Fibroblast of upper back skin (primary cell): Measurements from ENCODE around the gene SLC31A2.
"Not testable (repeated sequence)": the region's sequence is repeated elsewhere in the genome, so short reads cannot be mapped to it uniquely, and the experiment has no call there.

Experiments used
- DNase-seq: peaks from one replicate; pipeline ENCODE4 v3.0.0-alpha.2; 2013

Gene SLC31A2, protein sequence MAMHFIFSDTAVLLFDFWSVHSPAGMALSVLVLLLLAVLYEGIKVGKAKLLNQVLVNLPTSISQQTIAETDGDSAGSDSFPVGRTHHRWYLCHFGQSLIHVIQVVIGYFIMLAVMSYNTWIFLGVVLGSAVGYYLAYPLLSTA

DNA sequence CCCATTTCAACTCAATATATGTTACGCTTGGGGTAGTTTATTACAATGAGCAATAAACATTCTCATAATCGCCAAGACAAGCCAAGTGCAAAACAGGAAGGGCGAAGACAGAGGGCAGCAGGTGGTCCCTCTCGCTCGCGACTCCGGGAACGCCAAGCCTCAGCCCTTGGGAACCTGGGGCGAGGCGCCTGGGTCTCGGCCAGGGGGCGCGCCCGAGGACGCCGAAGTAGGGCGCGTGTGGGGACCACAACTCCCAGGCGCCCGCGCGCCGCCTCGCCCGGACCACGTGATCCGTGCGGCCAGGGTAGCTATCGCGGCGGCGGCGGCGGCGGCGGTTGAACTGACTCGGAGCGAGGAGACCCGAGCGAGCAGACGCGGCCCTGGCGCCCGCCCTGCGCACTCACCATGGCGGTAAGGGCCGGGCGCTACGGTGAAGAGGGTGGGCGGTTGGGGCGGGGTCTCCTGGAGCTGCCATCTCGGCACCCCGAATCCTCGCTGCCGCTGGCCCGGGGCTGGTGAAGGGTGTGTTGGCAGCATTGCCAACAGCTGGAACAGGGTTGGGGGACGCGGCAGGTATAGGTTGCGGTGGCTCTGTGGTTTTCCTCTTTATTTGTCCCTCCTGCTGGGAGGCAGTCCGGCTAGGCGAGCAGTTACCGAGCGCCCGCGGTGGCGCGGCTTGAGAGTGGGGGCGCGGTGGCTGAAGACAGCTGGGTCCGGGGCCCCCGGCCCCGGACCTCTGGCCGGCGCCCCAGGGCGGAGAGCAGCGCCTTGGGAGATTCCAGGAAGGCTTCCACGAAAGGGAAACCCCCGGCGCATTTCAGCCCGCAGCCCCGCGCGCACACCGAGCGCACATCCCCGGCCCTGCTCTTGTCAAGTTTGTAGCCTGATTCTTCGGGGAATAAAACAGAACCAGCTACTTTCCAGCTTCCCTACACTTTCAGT, at the start of gene SLC31A2:
Gene SLC31A2, plus strand, starts transcription at position 338 of the 942 bp plus-strand sequence. Its CDS starts 68 bp downstream, at position 406.
- peak; percentile 78 for DNase-seq

DNA sequence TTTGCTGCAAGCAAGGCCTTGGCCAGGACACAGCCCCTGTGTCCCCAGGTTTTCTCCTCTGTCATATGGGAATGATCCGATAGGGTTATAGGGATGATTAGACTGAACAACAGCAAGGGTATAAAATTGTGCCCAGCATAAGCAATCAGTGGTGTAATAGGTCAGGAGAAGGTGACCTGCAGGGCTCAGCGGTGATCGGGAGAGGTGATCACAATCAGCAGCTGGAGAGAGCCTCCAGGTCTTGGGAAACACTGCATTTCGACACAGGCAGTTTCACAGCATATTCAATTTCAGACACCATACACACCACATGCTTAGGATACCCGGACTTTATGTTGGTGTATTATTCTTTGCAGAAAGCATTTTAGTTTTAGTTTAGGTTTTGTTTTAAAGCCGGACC, 45.5 kb upstream of the SLC31A2 start:
- not testable (repeated sequence) for DNase-seq

DNA sequence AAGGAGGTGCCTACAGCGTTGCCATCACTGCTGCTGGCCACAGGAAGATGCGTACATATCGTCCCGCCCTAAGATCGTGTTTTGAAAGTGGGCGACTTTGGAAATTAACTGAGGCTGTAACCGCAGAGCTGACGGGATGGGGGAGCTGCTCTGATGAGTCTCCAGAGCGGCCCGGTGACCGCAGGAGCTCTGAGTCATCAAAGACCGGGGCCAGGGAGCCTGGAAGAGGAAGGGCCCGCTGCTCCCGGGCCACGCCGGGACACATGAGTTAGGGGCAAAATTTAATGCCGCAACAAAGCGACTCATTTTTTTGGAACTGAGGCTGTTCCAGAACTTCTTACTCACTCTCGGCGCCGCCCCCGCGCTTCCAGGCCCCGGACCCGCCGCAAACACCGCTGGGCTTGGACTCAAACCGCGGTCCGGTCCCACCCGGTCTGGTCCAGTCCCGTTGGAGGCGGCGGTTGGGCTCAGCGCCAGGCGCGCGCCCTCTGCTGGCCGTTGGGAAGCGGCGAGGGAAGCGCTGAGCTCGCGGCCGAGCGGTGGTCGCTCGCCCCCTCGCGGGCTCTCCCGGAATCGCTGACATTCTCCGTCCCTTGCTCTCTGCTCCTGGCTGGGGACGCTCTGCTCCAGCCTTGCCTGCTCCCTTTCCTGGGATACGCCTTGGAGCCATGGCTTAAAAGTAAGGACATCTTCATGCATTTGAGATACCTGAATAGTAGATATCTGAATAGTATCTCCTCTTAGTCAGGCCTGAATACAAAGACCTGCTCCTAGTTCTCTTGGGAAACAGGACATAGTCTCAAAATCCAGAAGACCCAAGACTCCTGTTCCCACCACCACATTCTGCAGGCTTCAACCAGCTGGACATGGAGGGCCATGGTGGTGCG, 39.5 kb upstream of the SLC31A2 start:
- DNase-seq: not testable (repeated sequence)

DNA sequence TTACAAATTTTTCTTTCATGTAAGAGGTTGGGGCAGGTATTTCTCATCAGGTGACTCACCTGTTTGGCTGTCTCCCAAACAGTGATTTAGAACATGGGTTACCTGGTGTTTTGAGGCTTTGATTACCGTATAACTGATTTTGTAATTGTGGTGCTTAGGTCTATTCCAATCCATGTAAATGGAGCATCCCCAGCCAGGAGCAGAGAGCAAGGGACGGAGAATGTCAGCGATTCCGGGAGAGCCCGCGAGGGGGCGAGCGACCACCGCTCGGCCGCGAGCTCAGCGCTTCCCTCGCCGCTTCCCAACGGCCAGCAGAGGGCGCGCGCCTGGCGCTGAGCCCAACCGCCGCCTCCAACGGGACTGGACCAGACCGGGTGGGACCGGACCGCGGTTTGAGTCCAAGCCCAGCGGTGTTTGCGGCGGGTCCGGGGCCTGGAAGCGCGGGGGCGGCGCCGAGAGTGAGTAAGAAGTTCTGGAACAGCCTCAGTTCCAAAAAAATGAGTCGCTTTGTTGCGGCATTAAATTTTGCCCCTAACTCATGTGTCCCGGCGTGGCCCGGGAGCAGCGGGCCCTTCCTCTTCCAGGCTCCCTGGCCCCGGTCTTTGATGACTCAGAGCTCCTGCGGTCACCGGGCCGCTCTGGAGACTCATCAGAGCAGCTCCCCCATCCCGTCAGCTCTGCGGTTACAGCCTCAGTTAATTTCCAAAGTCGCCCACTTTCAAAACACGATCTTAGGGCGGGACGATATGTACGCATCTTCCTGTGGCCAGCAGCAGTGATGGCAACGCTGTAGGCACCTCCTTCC, 37.9 kb upstream of the SLC31A2 start:
- not testable (repeated sequence) for DNase-seq

DNA sequence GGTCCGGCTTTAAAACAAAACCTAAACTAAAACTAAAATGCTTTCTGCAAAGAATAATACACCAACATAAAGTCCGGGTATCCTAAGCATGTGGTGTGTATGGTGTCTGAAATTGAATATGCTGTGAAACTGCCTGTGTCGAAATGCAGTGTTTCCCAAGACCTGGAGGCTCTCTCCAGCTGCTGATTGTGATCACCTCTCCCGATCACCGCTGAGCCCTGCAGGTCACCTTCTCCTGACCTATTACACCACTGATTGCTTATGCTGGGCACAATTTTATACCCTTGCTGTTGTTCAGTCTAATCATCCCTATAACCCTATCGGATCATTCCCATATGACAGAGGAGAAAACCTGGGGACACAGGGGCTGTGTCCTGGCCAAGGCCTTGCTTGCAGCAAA, 32.0 kb upstream of the SLC31A2 start:
- DNase-seq: not testable (repeated sequence)

DNA sequence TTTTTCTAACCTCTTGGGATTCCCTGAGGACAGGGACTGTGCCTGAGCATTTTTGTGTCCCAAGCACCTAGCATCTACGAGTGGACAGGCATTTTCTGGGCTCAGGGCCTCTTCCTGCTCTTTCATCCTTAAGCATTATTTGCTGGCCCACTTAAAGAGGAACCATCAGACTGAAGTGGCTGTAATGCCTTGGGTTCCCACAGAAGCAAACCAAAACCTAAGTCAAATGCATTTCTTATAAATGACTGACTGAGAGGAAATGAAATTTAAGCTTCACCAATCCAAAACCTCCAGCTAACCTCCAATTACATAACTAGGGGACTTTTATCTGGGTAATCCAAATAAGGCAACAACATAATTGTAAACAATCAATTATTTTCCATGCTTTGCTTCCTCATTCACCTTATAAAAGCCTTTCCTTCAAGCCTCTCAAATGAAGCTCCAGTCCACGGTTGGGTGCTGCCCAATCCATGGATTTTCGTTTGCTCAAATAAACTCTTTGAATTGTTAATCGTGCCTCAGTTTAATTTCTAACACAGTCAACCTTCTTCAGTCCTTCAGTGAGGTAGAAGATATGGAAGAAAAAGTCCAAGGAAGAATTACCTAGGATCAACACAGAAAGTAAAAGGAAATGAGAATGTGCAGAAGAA, 25.3 kb upstream of the SLC31A2 start:
- DNase-seq: no peak

DNA sequence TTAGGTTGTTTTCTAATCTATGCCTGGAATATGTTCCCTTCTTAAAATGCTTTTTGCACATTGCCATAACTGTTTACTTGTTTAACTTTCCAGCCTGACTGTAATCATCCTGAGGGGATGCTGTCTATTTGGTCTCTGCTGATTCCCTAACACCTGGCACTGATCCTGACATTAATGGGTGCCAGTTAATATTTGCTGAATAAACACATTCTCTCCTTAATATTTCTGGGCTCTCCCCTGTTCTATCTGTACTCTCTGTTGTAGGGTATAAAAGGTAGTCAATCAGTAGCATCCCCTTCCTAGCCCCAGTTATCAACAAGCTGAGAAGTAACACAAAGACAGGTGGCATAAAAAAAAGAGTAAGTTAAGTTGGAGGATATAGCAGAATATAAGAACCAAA, 21.3 kb upstream of the SLC31A2 start:
- DNase-seq: no peak

DNA sequence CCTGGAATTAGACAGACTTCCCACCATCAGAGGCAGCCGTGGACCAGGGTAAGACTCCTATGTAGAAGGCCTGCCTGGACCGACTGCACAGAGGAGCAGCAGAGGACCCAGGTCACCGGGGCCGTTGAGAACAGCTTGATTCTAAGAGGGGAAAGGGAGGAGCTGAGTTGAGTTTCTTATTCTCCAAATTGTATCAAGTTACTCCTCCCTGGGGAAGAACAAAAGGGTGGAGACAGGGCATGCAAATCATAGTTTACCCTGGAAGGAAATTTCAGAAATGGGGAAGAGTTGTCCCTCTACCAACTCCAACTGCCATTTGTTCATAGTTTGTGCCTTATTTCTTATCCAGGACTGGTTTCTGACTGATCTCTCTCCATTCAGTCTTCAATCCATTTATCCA, 20.9 kb upstream of the SLC31A2 start:
- DNase-seq: no peak

DNA sequence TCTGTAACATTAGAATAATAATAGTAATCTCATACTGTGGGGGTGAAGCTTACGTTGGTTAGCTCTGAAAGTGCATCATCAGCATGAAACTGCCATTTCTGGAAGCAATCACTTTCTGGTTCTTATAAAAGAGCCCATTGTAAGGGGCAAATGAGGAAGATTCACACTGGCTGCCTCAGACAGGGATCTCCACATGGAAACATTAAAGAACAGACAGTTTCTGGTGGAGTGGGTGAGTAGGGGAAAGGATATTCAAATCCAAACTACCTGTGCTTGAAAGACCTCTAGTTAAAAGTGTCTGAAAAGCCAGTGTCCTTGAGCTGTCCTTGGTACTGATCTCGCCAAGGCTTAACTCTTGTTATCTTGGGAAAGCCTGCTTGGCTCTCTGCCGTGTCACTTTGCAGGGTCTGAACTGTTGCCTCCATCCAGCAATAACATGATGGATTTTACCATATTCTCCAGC, 19.1 kb upstream of the SLC31A2 start:
- peak; percentile 15 for DNase-seq

DNA sequence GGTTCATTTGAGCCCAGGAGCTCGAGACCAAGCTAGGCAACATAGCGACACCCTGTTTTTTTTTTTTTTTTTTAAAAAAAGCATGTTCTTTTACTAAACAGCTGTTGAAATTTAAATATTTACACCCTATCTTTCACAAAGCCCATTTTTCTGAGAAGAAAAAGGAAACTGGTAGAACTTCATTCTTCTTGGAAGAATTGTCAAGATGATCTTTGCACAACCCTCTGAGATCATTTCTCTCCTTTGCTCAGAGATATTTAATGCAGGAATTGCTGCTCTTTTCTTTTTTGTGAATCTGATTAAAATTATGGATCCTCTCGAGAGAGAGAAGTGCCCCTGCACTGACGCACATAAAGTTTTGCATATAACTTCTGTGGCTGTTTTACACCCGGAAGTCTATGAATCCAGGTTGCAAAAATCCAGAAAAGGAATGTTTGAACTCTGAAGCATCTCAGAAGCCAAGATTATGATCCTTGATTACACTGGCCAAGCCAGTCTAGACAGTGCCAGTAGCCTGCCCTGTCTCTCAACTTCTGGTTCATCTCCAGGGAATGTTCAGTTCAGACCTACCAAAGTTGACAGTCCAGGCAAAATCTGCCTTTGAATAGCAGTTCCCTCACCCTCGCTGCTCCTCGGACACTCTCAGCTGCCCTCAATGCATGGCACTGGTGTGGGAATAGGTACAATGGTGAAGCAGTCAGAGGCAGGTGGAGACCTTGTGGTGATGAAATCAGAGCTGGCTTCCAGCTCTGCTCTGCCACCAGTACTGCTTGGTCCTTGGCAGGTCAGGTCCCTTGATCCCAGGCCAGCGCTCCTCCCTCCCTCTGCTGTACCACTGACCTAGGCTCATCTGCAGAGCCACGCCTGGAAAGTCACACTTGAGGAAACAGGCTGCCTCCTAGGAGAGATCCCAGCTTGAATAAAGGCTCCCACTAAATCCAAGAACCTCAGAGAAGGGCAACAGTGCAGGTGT, 13.3 kb upstream of the SLC31A2 start:
- DNase-seq: no peak

DNA sequence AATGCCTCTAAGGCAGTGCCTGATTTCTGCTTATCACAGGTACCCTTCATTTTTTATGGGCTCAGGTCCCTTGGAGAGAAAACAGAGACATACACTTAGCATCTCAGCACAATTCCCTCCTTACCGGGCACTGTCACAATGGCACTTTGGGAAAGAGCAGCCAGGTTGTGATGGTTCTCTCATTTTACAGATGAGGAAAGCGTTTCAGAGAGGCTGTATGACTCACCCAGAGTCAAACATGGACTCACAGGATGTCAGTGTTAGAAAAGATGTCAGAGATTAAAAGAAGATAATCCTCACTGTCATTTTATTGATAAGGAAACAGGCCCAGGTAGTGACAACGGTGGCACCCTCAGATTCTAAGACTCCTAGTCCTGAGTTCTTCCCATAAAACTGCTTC, 12.0 kb upstream of the SLC31A2 start:
- DNase-seq: no peak

DNA sequence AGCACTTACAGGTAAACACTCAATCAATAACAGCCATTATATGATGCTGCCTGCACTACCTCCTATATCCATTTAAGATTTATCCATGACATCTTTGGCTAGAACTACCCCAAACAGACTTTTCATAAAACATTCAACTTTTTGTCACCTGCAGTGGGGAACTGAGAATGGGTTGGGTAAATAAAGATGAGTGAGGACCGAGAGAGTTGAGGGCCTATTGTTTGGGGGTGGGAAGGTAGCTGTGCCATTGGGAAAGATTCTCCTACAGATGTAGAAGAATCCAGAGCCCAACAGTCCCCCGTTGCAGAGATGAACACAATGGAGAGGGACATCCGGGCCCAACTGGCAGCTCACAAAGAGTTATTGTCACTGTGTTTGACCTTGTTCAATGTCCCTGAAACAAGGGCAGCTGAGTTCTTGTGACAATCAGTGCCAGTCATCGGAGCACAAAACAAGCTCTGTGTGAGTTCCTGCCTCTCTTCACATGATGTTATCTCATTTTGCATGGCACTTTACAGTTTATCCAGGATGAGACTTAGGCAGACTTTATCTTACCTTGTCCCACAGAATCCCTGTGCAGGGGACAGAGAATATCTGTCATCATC, 11.5 kb upstream of the SLC31A2 start:
- no peak for DNase-seq

DNA sequence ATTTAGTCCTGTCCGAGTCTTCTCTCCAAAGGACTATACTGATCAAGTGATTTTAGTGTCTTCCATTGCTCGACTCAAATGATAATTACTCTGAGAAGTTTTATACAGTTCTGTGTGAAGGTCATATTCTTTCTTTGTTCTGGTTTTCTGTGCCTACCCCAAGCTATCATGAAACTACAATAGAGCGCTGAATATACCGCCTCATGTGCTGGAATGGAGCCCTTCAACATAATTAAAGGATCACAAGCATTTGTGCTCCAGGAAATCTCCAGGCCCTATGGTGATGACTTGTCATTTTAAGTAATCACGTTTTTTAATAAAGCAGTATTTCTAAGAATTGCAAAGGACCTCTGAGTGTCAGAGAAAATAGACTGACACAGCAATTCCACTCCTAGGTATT, 10.9 kb upstream of the SLC31A2 start:
- no peak for DNase-seq

DNA sequence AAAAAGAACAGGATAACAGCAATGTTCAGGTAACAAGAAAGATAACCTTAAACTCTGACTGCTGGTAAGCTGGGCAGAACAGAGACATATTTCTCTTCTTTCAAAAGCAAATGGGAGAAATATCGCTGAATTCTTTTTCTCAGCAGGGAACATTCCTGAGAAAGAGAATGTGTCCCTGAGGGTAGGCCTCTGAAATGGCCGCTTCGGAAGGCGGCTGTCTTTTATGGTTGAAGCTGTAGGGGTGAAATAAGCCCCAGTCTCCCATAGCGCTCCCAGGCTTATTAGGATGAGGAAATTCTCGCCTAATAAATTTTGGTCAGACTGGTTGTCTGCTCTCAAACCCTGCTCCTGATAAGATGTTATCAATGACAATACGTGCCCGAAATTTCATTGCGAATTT, 9.9 kb upstream of the SLC31A2 start:
- not testable (repeated sequence) for DNase-seq

DNA sequence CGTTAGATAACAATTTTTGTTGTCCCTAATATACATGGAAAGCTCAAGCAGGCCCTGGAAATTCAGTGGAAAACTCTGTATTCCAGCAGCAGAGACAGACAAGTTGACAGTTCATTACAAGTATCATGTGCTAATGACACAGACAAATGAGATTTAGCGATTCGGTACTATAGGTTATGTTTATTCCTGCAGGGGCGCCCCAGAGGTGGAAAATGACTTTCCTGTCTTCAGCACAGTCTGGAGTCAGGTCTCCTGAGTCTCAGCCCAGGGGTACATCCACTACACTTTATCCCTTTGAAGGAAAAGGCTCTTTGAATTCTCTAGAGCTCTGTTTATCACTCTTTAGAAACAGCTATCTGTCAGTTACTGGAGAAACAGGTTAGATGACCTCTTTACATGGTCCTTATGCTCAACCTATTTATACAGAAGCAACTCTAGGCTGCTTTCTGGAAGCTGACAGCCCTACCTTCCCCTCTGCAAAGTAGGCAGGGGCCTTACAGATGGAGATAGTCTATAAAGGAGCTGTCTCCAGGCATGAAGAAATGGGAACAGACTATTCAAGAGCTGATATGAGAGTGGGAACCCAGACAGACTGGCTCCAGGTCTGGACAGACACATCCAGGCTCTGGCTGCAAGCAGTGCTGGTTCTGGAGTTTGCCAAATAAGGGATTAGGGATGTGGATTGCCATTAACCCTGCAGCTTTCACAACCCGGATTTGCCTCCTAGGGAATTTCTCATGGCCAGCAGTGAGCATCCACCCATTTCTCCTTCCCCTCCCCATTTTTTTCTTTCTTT, 7.2 kb upstream of the SLC31A2 start:
- no peak for DNase-seq

DNA sequence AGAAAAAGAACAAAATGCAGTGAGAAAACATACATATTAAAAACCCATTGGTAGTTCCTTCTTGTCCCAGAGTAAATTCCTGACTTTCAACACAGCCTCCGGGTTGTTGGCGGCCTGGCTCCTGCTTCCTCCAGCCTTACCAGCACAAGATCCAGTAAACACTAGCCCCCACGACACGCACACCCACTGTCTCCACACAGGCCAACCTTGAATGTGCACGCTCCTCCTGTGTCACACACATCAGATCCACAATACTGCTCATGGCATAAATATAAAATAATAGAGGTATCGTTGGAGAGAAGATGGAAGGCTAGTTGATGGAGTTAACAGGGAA, 2.5 kb upstream of the SLC31A2 start:
- DNase-seq: no peak

DNA sequence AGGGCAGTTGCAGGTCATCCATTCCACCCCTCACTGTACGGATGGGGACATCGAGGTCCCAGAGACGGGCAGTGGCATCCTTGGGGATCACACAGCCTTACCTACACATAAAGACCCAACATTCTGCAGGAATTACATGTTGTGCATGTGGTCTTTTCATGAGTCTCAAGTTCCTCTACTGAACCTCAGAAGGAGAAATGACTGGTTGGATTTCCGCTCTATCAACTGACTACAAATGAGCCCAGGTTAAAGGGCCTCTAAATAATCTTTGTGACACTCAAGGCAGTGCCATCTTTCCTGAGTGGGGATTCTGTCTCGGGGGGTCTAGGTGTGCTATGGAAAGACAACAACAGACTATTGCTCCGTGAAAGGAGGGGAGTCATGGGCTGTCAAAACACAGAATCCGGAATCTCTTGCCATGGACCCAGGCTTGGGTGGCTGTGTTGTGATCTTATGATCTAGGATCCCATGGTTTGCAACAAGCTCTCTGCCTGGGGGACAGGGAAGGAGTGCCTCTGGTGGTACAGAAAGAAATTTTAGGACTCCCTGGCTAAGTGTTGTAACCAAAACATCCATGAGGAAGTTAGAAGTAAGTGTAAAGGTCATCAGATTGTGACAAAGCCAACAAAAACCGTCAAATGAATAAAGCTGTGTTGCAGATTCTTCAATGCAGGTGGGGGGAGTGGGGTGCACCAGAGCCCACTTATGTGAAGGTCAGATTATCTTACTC, 1.9 kb upstream of the SLC31A2 start:
- no peak for DNase-seq

DNA sequence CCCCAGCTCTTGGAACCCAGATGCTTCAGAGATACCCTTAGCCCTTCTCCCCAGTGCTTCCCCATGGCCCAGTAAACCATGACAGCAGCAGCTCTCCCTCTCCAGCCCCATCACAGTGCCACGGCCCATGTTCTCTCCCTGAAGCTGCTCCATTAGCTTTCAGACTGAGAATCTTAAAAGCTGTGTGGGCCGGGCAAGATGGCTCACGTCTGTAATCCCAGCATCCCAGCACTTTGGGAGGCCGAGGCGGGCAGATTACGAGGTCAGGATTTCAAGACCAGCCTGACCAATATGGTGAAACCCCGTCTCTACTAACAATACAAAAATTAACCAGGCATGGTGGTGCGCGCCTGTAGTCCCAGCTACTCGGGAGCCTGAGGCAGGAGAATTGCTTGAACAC, 1.2 kb upstream of the SLC31A2 start:
- not testable (repeated sequence) for DNase-seq
